Liver (tissue), 9 donors: ENCODE data around the gene ZIC3. TPM values are rescaled to one million over a fixed set of nuclear protein-coding genes. Genes with fewer than 3 reads are reported as not detected.

Experiments
- DNase-seq: peaks from one replicate; pipeline ENCODE4 v3.0.0-alpha.2; 2017; ENCODE audit warnings: low spot score
- H3K27ac ChIP-seq, 2 donors: one replicate each; pipeline ENCODE4 v1.7.0; 2013; ENCODE audit warnings: inconsistent platforms in 2 of 2, low read length in 2 of 2, control low read depth in 1 of 2, low read depth in 1 of 2, mild to moderate bottlenecking in 1 of 2
- H3K27me3 ChIP-seq, 4 donors: one replicate each; pipeline versions ENCODE4 v1.6.1 to v1.7.0; 2013; ENCODE audit warnings: low read length in 3 of 4, inconsistent platforms in 1 of 4, mild to moderate bottlenecking in 1 of 4, moderate library complexity in 1 of 4; ENCODE audit not compliant: control insufficient read depth in 4 of 4, insufficient read depth in 4 of 4
- H3K36me3 ChIP-seq, 4 donors: one replicate each; pipeline versions ENCODE4 v1.6.1 to v1.7.0; 2013; ENCODE audit warnings: low read length in 3 of 4, mild to moderate bottlenecking in 3 of 4, low read depth in 1 of 4, moderate library complexity in 1 of 4; ENCODE audit not compliant: control insufficient read depth in 4 of 4, insufficient read depth in 3 of 4
- H3K4me1 ChIP-seq, 4 donors: one replicate each; pipeline versions ENCODE4 v1.6.1 to v1.7.0; 2013; ENCODE audit warnings: low read length in 3 of 4, mild to moderate bottlenecking in 3 of 4, moderate library complexity in 1 of 4; ENCODE audit not compliant: control insufficient read depth in 4 of 4, insufficient read depth in 4 of 4
- H3K4me3 ChIP-seq, 3 donors: one replicate each; pipeline versions ENCODE4 v1.6.1 to v1.7.0; 2013; ENCODE audit warnings: low read length in 3 of 3, control low read depth in 1 of 3, low read depth in 1 of 3, mild to moderate bottlenecking in 1 of 3
- H3K9ac ChIP-seq, 2 donors: one replicate each; pipeline ENCODE4 v1.7.0; 2013; ENCODE audit warnings: low read length in 2 of 2, mild to moderate bottlenecking in 2 of 2, moderate library complexity in 2 of 2, control low read depth in 1 of 2, low read depth in 1 of 2
- H3K9me3 ChIP-seq, 4 donors: one replicate each; pipeline versions ENCODE4 v1.6.1 to v1.7.0; 2013; ENCODE audit warnings: low read length in 3 of 4; ENCODE audit not compliant: control insufficient read depth in 4 of 4
- CTCF ChIP-seq: fragments of 150-350 bp; IDR thresholded peaks from 2 replicates; pipeline ENCODE4 v1.5.1; 2017; ENCODE audit warnings: improper control_type of control experiment, low read depth, low read length; ENCODE audit not compliant: missing input control
- EGR1 ChIP-seq, 2 donors: IDR thresholded peaks; 2 replicates each; pipeline ENCODE4 v1.6.1; 2016 to 2018; ENCODE audit warnings: antibody characterized with exemption in 2 of 2, low read depth in 2 of 2
- FOXA2 ChIP-seq: IDR thresholded peaks from 2 replicates; pipeline ENCODE4 v1.6.1; 2016; ENCODE audit warnings: antibody characterized with exemption
- GABPA ChIP-seq, 2 donors: IDR thresholded peaks in 1 of 2; conservative IDR thresholded peaks in 1 of 2; 2 replicates each; pipeline ENCODE4 v1.6.1; 2016; ENCODE audit warnings: antibody characterized with exemption in 2 of 2, mild to moderate bottlenecking in 1 of 2, moderate library complexity in 1 of 2
- HNF4G ChIP-seq: IDR thresholded peaks from 2 replicates; pipeline ENCODE4 v1.6.1; 2016; ENCODE audit warnings: antibody characterized with exemption
- JUND ChIP-seq, 2 donors: IDR thresholded peaks; 2 replicates each; pipeline ENCODE4 v1.6.1; 2016; ENCODE audit warnings: antibody characterized with exemption in 2 of 2
- RAD21 ChIP-seq, 2 donors: IDR thresholded peaks; 2 replicates each; pipeline ENCODE4 v1.6.1; 2016; ENCODE audit warnings: antibody characterized with exemption in 2 of 2, mild to moderate bottlenecking in 2 of 2
- RXRA ChIP-seq, 2 donors: IDR thresholded peaks; 2 replicates each; pipeline ENCODE4 v1.6.1; 2017 to 2018; ENCODE audit warnings: antibody characterized with exemption in 2 of 2, mild to moderate bottlenecking in 1 of 2
- SP1 ChIP-seq: IDR thresholded peaks from 2 replicates; pipeline ENCODE4 v1.6.1; 2018; ENCODE audit warnings: antibody characterized with exemption, mild to moderate bottlenecking
- YY1 ChIP-seq: IDR thresholded peaks from 2 replicates; pipeline ENCODE4 v1.6.1; 2016; ENCODE audit warnings: antibody characterized with exemption, mild to moderate bottlenecking
- ZBTB33 ChIP-seq: IDR thresholded peaks from 2 replicates; pipeline ENCODE4 v1.6.1; 2016; ENCODE audit warnings: antibody characterized with exemption
- WGBS: extraction: QIAGEN DNeasy Blood & Tissue Kit; methylation state at CpG from one replicate; pipeline ENCODE4 v1.1.7; 2013; 5-methylcytosine and 5-hydroxymethylcytosine counted together
- polyA plus RNA-seq, 2 donors: library from polyadenylated mRNA; stranded (reverse) in 1 of 2; unstranded in 1 of 2; fragments of 200-250 nt in 1 of 2; fragments of >200 nt in 1 of 2; fragmentation: Nextera tagmentation in 1 of 2; extraction: Ambion mirVana in 1 of 2; gene quantifications; one replicate each; pipeline versions ENCODE4 v1.2.1 to v1.2.3, GENCODE V29; 2013 to 2015
- total RNA-seq, 2 donors: library from RNA; depleted of rRNA; stranded (reverse); fragments of >200 nt; gene quantifications; one replicate each; pipeline ENCODE4 v1.2.3, GENCODE V29; 2014
- TF ChIP-seq, protein P1 (sequence below): IDR thresholded peaks from 2 replicates; pipeline ENCODE4 v1.6.1; 2016; ENCODE audit warnings: antibody characterized with exemption
- donor health status: healthy.
- donor health status: healthy.
- donor health status: healthy.
- donor health status: healthy.
- donor health status: healthy.

The ZIC3 gene
- total and polyA plus RNA-seq, 4 donors = not detected

- Histone ChIP-seq H3K4me1 (no peaks in the 10 kb centered on the region), H3K9me3 (no peaks in the 10 kb centered on the region), H3K27ac (no peak overlapping the region), H3K9ac (no peak overlapping the region), H3K36me3 (no peaks in the 10 kb centered on the region), H3K4me3 (no peak overlapping the region), H3K27me3 (peaks cover 0 to 25% (median 3%) of the 10 kb centered on the region in 4 donors)
- TF ChIP-seq CTCF (no peak), GABPA (IDR thresholded peaks at IDR 0.05 in 1 of 2, conservative IDR thresholded peaks at IDR 0.05 in 1 of 2) (no peak)
- 14% methylated on average over 29 of the region's 29 CpGs for WGBS
- DNase-seq = no peak
Measured at GRCh38 chrX:137574784-137575293, 8.9 kb downstream of the ZIC3 start.

GRCh38 chrX:137575596-137576255, 9.8 kb downstream of the ZIC3 start:
- H3K9me3 ChIP-seq = no peaks in the 10 kb centered on the region
- no peaks in the 10 kb centered on the region for H3K36me3 ChIP-seq
- WGBS = 16% methylated on average over 13 of the region's 13 CpGs
- no peak overlapping the region for H3K9ac ChIP-seq
- TF ChIP-seq YY1 (no peak), HNF4G (no peak), JUND (IDR thresholded peaks at IDR 0.05) (no peak), EGR1 (IDR thresholded peaks at IDR 0.05; ENCODE audit: low read depth in 2 of 2) (no peak), SP1 (no peak), GABPA (IDR thresholded peaks at IDR 0.05 in 1 of 2, conservative IDR thresholded peaks at IDR 0.05 in 1 of 2) (no peak), CTCF (no peak), RAD21 (IDR thresholded peaks at IDR 0.05) (no peak)
- TF ChIP-seq, protein P1, sequence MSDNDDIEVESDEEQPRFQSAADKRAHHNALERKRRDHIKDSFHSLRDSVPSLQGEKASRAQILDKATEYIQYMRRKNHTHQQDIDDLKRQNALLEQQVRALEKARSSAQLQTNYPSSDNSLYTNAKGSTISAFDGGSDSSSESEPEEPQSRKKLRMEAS = no peak
- H3K4me3 ChIP-seq = no peak overlapping the region
- no peak overlapping the region for H3K27ac ChIP-seq
- H3K4me1 ChIP-seq = no peaks in the 10 kb centered on the region
- H3K27me3 ChIP-seq = peaks cover 0 to 22% (median 3%) of the 10 kb centered on the region in 4 donors
- no peak for DNase-seq

GRCh38 chrX:137587151-137587550, 21.2 kb downstream of the ZIC3 start:
- no peak for DNase-seq
- Histone ChIP-seq H3K27ac (no peak overlapping the region), H3K36me3 (no peaks in the 10 kb centered on the region), H3K27me3 (no peaks in the 10 kb centered on the region), H3K9ac (no peak overlapping the region), H3K4me3 (no peak overlapping the region), H3K9me3 (no peaks in the 10 kb centered on the region), H3K4me1 (no peaks in the 10 kb centered on the region)
- TF ChIP-seq RXRA (IDR thresholded peaks at IDR 0.05) (no peak), FOXA2 (no peak), JUND (IDR thresholded peaks at IDR 0.05) (no peak), RAD21 (IDR thresholded peaks at IDR 0.05) (no peak), ZBTB33 (no peak), SP1 (no peak), YY1 (no peak), EGR1 (IDR thresholded peaks at IDR 0.05; ENCODE audit: low read depth in 2 of 2) (no peak)
- TF ChIP-seq, protein P1 = no peak
- 54% methylated on average over 2 of the region's 2 CpGs for WGBS
